ENCODE measurements around the gene NR2F1. TPM values are rescaled to one million over a fixed set of nuclear protein-coding genes. Genes with fewer than 3 reads are reported as not detected.

NR2F1 gene
- total RNA-seq, 1 experiment from 2014 or later: 18.2 TPM

DNA sequence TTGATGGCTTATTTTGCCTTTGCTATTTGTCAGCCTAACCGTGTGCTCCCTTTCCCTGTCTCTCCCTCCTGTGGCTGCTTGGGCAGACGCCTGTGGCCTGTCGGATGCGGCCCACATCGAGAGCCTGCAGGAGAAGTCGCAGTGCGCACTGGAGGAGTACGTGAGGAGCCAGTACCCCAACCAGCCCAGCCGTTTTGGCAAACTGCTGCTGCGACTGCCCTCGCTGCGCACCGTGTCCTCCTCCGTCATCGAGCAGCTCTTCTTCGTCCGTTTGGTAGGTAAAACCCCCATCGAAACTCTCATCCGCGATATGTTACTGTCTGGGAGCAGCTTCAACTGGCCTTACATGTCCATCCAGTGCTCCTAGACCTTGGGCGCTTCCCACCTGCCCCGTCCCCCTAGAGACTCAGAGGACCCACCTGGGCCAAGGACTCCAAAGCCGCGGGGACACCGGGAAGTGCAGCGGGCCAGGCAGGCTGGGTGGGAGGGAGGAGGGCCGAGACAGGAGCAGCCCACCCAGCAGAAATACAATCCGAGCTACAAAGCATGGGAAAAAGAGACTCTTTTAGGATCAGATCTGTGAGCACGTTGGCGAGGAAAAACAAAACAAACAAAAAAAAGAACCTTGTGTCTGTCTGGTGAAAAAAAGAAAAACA, 10.6 kb downstream of the NR2F1 start:
- Histone ChIP-seq H3K9me3 (replicated peaks) (no peaks in the 10 kb centered on the region), H3K27ac (no peak overlapping the region), H3K4me3 (no peak overlapping the region), H3K36me3 (peaks cover 18% of the 10 kb centered on the region), H3K4me1 (no peaks in the 10 kb centered on the region), H3K27me3 (no peaks in the 10 kb centered on the region)
- DNase-seq: no peak

DNA sequence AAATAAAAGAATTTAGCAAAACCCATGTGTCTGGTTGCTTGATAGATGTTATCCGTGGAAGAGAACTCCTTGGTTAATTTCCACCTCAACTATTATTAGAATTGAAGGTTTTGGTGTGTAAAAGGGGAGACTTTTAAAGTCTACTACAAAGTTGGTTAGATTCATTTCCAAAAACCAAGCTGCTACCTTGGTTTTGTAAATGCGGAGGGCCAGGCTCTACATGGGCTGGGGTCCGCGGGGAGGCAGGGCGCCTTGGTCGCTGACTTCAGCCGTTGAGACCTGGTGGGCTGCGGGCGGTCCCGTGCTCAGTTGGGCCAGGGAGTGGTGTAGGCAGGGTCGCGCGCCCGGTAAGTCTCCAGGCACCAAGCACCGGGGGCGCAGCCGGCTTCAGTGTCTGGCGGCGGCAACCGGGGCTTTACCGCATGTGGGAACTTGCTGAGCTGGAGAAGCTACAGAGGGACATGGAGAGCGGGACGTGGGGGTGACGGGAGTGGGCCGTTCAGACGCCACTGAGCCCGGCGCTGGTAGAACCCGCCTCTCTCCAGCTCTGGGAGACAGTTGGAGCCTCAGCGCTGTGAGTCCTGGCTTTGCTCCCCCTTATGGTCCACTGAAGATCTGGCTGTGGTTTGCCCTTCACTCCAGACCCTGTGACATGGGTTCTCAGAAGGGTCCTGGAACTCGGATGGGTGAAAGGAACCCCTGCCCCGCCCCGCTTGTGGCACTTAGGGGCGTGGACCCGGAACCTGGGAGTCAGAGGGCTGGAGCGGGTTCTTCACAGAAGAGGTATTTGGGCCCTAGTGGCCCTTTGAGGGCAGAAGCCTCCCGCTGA, 11.8 kb downstream of the NR2F1 start:
- no peak for DNase-seq
- Histone ChIP-seq H3K36me3 (peaks cover 18% of the 10 kb centered on the region), H3K27me3 (no peaks in the 10 kb centered on the region), H3K27ac (no peak overlapping the region), H3K4me3 (no peak overlapping the region), H3K9me3 (replicated peaks) (no peaks in the 10 kb centered on the region), H3K4me1 (no peaks in the 10 kb centered on the region)

- Histone ChIP-seq H3K36me3 (peaks cover 18% of the 10 kb centered on the region), H3K4me1 (no peaks in the 10 kb centered on the region), H3K27ac (no peak overlapping the region), H3K4me3 (no peak overlapping the region), H3K27me3 (no peaks in the 10 kb centered on the region), H3K9me3 (replicated peaks) (no peaks in the 10 kb centered on the region)
- no peak for DNase-seq
Measured at GRCh38 chr5:93595420-93596147, 12.6 kb downstream of the NR2F1 start.

GRCh38 chr5:93596310-93596675, 13.3 kb downstream of the NR2F1 start:
- H3K27ac ChIP-seq: no peak overlapping the region
- H3K4me3 ChIP-seq: no peak overlapping the region
- H3K4me1 ChIP-seq: no peaks in the 10 kb centered on the region
- no peaks in the 10 kb centered on the region for H3K9me3 ChIP-seq (replicated peaks)
- DNase-seq: no peak
- H3K27me3 ChIP-seq: no peaks in the 10 kb centered on the region
- peaks cover 18% of the 10 kb centered on the region for H3K36me3 ChIP-seq

DNA sequence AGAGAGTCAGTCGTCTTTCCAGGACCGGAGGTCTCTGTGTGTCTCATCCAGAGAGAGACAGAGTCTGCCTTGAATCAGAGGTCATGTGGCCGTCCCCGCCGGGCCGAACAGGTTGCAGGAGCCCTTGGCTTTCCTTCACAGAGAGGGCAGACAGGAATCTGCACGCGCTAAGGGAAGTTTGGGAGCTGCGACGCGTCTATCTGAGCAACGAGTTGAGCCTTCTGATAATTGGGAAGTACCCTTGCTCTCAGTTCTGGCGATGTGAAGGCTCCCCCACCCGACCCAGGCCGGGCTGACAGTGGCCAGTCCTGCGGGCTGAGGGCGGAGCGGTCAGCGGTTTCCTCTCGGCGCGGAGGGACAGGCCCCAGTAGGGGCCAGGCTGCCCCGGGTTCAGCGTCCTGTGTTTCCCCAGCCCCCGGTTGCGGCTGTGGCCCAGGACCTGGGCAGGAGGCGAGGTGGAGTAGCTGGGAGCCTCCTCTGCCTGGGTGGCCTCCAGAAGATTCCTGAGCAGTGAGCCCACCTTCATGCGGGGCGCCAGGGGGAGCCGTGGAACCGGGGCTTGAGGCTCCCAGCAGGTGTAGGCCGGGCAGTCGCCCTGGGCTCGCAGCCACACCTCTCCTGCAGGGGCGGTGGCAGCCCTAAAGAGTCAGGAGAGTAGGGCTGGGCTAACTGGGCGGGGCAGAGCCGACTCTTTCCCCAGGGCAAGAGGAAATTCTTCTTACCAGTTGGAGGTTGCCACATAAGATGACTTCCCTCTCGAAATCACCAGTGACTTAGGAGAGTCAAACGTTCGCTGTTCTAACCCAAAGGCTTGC, 13.9 kb downstream of the NR2F1 start:
- no peaks in the 10 kb centered on the region for H3K27me3 ChIP-seq
- no peak overlapping the region for H3K27ac ChIP-seq
- H3K36me3 ChIP-seq: peaks cover 18% of the 10 kb centered on the region
- no peak overlapping the region for H3K4me3 ChIP-seq
- H3K4me1 ChIP-seq: no peaks in the 10 kb centered on the region
- H3K9me3 ChIP-seq (replicated peaks): no peaks in the 10 kb centered on the region
- DNase-seq: no peak

DNA sequence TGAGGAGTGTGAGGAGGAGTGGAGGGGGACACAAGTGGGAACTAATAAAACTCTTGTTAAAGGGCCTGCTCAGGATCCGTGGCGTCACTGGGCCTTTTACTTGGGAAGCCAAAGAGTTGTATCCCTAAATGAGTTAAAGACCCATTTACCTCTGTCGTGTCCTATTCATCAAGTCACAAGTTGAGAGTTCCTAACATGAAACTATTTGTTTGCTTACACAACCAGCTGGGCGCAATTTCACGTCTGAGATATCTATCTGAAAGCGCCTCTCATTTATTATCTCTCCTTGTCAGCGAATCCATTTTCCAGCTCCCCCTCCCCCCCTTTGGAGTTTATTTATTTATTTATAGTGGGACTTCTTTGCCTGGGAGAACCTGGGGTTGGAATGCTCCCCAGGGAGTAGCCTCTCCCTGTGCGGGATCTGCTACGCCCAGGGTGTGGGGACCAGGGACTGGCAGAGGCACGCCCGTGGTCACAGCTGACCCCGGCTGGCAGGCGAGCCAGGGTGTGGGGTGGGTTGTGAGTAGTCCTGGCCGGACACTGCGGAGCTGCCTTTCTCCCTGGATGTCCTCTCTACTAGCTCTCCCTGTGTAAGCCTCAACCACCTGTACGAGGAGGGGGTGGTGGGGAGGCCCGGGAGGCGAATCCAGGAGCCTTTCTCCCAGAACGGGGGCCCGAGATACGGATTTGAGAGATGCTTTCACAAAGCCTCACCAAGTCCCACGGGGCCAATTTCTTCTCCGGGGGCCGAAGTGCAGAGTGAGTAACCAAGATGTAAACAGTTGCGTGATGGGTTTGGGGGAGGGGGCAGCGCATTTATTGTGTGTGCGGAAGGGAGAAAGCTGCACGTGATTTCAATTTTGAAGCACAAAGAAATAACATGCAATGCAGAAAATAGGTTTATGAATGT, 15.3 kb downstream of the NR2F1 start:
- Histone ChIP-seq H3K27me3 (no peaks in the 10 kb centered on the region), H3K9me3 (replicated peaks) (no peaks in the 10 kb centered on the region), H3K36me3 (peaks cover 15% of the 10 kb centered on the region), H3K4me3 (no peak overlapping the region), H3K27ac (no peak overlapping the region), H3K4me1 (no peaks in the 10 kb centered on the region)
- no peak for DNase-seq

GRCh38 chr5:93599001-93599379, 16.0 kb downstream of the NR2F1 start:
- peaks cover 8% of the 10 kb centered on the region for H3K36me3 ChIP-seq
- no peaks in the 10 kb centered on the region for H3K4me1 ChIP-seq
- H3K27ac ChIP-seq: no peak overlapping the region
- no peaks in the 10 kb centered on the region for H3K9me3 ChIP-seq (replicated peaks)
- H3K4me3 ChIP-seq: no peak overlapping the region
- DNase-seq: no peak
- H3K27me3 ChIP-seq: no peaks in the 10 kb centered on the region

DNA sequence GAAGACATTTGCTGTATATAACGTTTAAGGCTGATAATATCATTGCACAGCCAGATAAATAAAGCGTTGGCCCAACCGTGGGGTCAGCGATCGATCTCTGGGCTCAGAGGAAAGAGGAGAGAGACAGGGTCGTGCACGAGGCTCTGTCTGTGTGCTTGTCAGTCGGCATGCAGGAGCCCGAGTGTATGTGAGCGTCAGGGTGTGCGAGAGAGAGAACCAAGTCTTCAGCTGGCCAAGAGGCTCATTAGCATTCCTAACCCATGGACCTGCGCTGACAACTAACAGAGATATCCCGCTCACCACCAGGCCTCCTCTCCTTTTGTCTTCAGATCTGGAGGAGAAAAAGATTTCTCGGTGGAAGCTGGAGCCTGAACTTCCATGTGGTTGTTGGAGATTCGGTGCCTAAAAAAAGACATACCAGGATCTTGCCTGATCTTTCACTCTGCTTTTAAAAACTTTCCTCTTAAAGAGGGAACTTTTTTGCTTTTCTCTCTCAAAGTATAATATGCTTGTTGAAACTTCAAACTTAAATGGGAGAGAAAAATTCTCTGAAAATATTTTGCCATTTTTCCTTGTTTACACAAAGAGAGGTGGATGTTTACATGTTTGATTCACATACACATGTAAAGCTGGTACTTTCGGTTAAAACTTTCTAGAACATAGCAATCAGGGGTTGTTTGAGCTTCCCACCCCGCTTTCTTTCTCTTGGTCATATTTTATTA, 16.5 kb downstream of the NR2F1 start:
- DNase-seq: no peak
- H3K9me3 ChIP-seq (replicated peaks): no peaks in the 10 kb centered on the region
- H3K27ac ChIP-seq: no peak overlapping the region
- H3K4me1 ChIP-seq: no peaks in the 10 kb centered on the region
- H3K27me3 ChIP-seq: no peaks in the 10 kb centered on the region
- peaks cover 2% of the 10 kb centered on the region; the same call in 1 of the 2 replicates for H3K36me3 ChIP-seq
- no peak overlapping the region for H3K4me3 ChIP-seq

- no peak for DNase-seq
- no peaks in the 10 kb centered on the region for H3K27me3 ChIP-seq
- no peak overlapping the region for H3K4me3 ChIP-seq
- no peaks in the 10 kb centered on the region for H3K9me3 ChIP-seq (replicated peaks)
- no peaks in the 10 kb centered on the region for H3K36me3 ChIP-seq
- H3K27ac ChIP-seq: no peak overlapping the region
- no peaks in the 10 kb centered on the region for H3K4me1 ChIP-seq
Measured at GRCh38 chr5:93600409-93601070, 17.5 kb downstream of the NR2F1 start.

DNA sequence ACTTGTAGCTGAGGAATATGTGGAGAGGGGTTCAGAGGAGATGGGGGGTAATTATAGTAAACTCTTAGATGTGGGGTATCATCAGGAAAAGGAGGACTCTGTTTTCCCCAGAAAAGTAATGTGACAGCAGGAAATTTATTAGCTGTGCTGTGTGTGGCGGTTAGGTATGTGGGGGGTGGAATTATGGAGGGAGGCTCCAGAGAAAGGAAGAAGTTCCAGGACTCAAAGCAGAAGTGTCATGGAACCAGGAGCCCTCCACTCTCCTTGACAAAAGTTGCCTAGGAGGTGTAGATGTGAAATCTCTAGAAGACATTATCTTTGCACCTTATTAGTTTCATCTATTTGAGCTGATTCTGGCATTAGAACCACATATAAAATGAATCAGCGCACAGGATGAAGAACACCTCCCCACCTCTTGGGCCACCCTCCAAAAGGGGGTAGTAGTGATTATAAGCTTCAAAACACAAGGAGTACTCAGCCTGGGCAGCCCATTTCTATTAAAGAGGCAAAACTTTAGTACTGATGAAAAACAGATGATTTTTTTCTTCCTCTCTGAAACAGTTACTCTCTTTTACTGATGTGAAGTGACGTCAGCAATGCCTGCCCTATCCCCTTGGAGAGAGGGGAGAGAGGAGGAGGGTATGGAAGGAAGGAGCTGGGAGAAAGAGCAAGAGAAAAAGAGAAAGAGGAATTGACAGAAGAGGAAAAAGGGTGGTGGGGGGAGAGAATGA, 18.2 kb downstream of the NR2F1 start:
- Histone ChIP-seq H3K27ac (no peak overlapping the region), H3K4me1 (no peaks in the 10 kb centered on the region), H3K4me3 (no peak overlapping the region), H3K27me3 (no peaks in the 10 kb centered on the region), H3K9me3 (replicated peaks) (no peaks in the 10 kb centered on the region), H3K36me3 (no peaks in the 10 kb centered on the region)
- DNase-seq: no peak

DNA sequence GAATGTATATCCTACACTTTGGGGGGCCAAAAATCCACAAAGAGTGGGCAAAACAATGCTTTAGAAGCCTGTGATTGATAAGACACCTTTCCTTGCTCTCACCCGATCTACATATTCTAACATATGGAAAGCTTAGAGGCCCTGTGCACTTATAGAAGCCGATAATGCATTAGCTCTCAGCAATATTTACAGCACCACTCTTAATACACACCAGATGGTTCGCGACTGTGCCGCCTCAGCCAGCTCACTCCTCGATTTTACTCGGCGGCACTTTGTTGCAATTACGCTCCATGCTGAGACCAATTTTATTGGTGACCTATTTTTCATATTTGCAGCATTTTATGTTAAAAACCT, 18.8 kb downstream of the NR2F1 start:
- no peaks in the 10 kb centered on the region for H3K9me3 ChIP-seq (replicated peaks)
- H3K27me3 ChIP-seq: no peaks in the 10 kb centered on the region
- H3K4me3 ChIP-seq: no peak overlapping the region
- no peak for DNase-seq
- H3K4me1 ChIP-seq: no peaks in the 10 kb centered on the region
- H3K27ac ChIP-seq: no peak overlapping the region
- no peaks in the 10 kb centered on the region for H3K36me3 ChIP-seq

- Histone ChIP-seq H3K27ac (no peak overlapping the region), H3K4me1 (no peaks in the 10 kb centered on the region), H3K27me3 (no peaks in the 10 kb centered on the region), H3K9me3 (replicated peaks) (no peaks in the 10 kb centered on the region), H3K4me3 (no peak overlapping the region), H3K36me3 (no peaks in the 10 kb centered on the region)
- DNase-seq: no peak
Measured at GRCh38 chr5:93602241-93603077, 19.4 kb downstream of the NR2F1 start.
